ENCODE data around the gene GDPD5.

Gene GDPD5

DNA sequence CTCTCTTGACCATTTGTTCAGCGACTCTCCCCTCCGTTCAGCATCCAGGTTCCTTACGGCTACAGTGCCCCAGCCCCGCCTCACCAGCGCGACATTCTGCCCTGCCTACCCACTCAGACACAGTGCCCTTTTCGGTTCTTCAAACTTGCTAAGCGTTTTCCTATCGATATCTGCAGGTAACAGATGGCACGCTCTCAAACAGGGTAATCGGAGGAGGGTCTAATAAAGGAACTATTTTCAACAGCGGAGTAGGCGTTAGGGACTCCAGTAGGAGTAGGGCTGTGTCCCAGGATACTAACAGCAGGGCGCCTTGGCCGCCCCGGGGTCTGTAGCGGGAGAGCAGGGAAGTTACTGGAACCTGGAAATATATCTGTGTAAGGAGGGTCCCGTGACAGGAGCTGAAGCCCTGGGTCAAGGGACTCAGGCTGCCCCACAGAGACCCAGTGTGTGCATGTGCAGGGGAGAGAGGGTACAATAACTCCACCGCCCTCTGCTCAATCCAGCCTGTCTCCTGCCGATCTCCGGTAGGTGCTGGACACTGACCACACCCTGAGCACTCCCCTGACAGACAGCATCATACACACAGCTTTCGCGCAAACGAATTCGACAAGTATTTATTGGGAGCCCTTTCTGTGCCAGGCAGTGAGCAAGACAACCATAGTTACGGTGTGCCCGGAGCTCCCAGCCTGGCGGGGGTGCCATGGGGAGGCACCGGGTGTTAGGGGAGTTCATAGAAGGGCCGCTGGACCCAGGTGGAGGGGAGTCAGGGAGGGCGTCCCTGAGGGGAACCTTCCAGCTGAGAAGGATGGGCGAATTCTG is 94.8 kb downstream of the GDPD5 start:
- peaks cover 0 to 5% of the 10 kb centered on the region in 2 donors for H3K9me3 ChIP-seq (ENCODE audit: control insufficient read depth in 2 of 2, low read length in 2 of 2)
- H3K4me3 ChIP-seq (ENCODE audit: low read length in 2 of 2): peak overlapping the region in 1 of 2 donors; percentile 69
- H3K36me3 ChIP-seq (ENCODE audit: control insufficient read depth in 2 of 2, insufficient read depth in 2 of 2, low read length in 2 of 2): no peaks in the 10 kb centered on the region
- no peak overlapping the region for H3K9ac ChIP-seq (ENCODE audit: low read length in 2 of 2)
- peaks cover 43 to 48% of the 10 kb centered on the region in 2 donors for H3K27me3 ChIP-seq (ENCODE audit: control insufficient read depth in 1 of 2, insufficient read depth in 2 of 2, low read length in 2 of 2)
- no peak overlapping the region for H3K27ac ChIP-seq (ENCODE audit: low read length)
- H3K4me1 ChIP-seq (ENCODE audit: control insufficient read depth, insufficient read depth, low read length): peaks cover 21% of the 10 kb centered on the region

DNA sequence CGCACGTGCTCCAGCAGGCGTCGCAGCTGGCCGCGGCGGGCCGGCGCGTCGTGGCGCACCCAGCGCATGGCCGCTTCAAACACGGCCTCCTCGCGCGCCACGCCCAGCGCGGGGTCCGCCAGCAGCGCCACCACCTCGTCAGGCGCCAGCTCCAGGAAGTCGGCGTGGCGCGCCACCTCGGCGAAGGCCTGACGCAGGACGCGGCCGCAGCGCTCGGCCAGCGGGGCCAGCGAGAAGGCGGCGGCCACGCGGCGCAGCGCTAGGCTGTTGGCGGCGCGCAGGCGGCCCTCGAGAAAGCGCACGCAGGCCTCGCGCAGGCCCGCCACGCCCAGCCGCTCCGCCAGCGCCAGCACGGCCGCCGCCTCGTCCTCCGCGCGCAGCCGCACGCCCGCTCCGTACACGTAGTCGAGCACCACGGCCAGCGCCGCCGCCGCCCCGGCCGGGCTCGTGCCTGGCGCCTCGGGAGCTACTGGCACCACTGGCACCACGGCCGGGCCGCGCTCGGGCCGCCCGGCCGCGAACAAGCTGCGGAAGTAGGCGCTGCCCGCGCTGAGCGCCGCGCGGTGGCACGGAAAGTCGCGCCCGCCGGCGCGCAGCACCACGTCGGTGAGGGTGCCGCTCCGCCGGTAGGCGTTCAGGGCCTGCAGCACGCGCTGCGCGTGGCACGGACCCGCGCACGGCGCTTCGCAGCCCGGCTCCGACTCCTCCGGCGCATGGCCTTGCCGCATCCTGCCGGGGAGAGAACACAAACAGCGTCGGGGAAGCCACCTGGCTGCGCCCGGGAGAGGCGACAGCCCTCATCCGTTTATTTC is 95.6 kb downstream of the GDPD5 start:
- peaks cover 21% of the 10 kb centered on the region for H3K4me1 ChIP-seq (ENCODE audit: control insufficient read depth, insufficient read depth, low read length)
- peaks cover 0 to 5% of the 10 kb centered on the region in 2 donors for H3K9me3 ChIP-seq (ENCODE audit: control insufficient read depth in 2 of 2, low read length in 2 of 2)
- H3K9ac ChIP-seq (ENCODE audit: low read length in 2 of 2): no peak overlapping the region
- H3K27me3 ChIP-seq (ENCODE audit: control insufficient read depth in 1 of 2, insufficient read depth in 2 of 2, low read length in 2 of 2): peaks cover 43 to 48% of the 10 kb centered on the region in 2 donors
- H3K36me3 ChIP-seq (ENCODE audit: control insufficient read depth in 2 of 2, insufficient read depth in 2 of 2, low read length in 2 of 2): no peaks in the 10 kb centered on the region
- peak overlapping the region in 1 of 2 donors; percentile 69 for H3K4me3 ChIP-seq (ENCODE audit: low read length in 2 of 2)
- H3K27ac ChIP-seq (ENCODE audit: low read length): no peak overlapping the region

- Histone ChIP-seq H3K4me1 (ENCODE audit: control insufficient read depth, insufficient read depth, low read length) (peaks cover 21% of the 10 kb centered on the region), H3K9me3 (ENCODE audit: control insufficient read depth in 2 of 2, low read length in 2 of 2) (peaks cover 0 to 5% of the 10 kb centered on the region in 2 donors), H3K4me3 (ENCODE audit: low read length in 2 of 2) (peak overlapping the region in 1 of 2 donors; percentile 69), H3K9ac (ENCODE audit: low read length in 2 of 2) (no peak overlapping the region), H3K27me3 (ENCODE audit: control insufficient read depth in 1 of 2, insufficient read depth in 2 of 2, low read length in 2 of 2) (peaks cover 43 to 48% of the 10 kb centered on the region in 2 donors), H3K27ac (ENCODE audit: low read length) (no peak overlapping the region), H3K36me3 (ENCODE audit: control insufficient read depth in 2 of 2, insufficient read depth in 2 of 2, low read length in 2 of 2) (no peaks in the 10 kb centered on the region)
These were observed 96.2 kb downstream of the GDPD5 start for GRCh38 chr11:75429641-75429901.

DNA sequence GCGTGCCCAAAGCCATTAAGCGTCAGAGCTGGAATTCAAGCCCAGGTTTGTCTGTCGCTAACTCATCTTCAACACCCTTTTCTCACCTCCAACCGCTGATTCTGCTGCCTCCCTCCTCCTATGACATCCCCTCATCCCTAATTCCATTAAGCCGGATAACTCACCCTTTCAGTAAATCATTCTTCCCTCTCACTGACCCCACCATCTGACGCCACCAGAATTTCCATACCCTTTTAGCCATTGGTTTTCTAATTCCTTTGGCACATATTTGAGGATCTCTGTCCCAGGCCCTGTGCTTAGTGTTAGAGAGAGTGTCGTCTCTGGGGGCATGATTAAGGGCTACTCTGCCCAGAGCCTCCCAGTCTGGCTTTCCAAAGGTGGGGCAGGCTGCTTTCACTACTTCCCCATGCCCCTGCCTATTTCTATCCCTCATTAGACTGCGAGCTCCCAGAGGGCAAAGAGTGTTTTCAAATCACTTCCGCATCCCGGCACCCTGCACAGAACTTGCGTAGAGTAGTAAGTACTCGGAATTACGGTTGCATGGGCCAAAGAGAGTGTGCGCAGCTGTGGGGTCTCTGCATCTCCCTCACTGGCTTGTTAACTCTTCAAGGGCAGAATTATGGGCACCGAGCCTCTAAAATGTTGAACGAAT is 96.6 kb downstream of the GDPD5 start:
- Histone ChIP-seq H3K4me3 (ENCODE audit: low read length in 2 of 2) (peak overlapping the region in 1 of 2 donors; percentile 69), H3K36me3 (ENCODE audit: control insufficient read depth in 2 of 2, insufficient read depth in 2 of 2, low read length in 2 of 2) (no peaks in the 10 kb centered on the region), H3K9me3 (ENCODE audit: control insufficient read depth in 2 of 2, low read length in 2 of 2) (peaks cover 0 to 5% of the 10 kb centered on the region in 2 donors), H3K27ac (ENCODE audit: low read length) (no peak overlapping the region), H3K9ac (ENCODE audit: low read length in 2 of 2) (no peak overlapping the region), H3K4me1 (ENCODE audit: control insufficient read depth, insufficient read depth, low read length) (peaks cover 21% of the 10 kb centered on the region), H3K27me3 (ENCODE audit: control insufficient read depth in 1 of 2, insufficient read depth in 2 of 2, low read length in 2 of 2) (peaks cover 41 to 48% of the 10 kb centered on the region in 2 donors)

- Histone ChIP-seq H3K36me3 (ENCODE audit: control insufficient read depth in 2 of 2, insufficient read depth in 2 of 2, low read length in 2 of 2) (peaks cover 0 to 3% of the 10 kb centered on the region in 2 donors), H3K9ac (ENCODE audit: low read length in 2 of 2) (no peak overlapping the region), H3K4me1 (ENCODE audit: control insufficient read depth, insufficient read depth, low read length) (peaks cover 21% of the 10 kb centered on the region), H3K4me3 (ENCODE audit: low read length in 2 of 2) (peak overlapping the region in 1 of 2 donors; percentile 72), H3K27ac (ENCODE audit: low read length) (no peak overlapping the region), H3K9me3 (ENCODE audit: control insufficient read depth in 2 of 2, low read length in 2 of 2) (peaks cover 0 to 5% of the 10 kb centered on the region in 2 donors), H3K27me3 (ENCODE audit: control insufficient read depth in 1 of 2, insufficient read depth in 2 of 2, low read length in 2 of 2) (peaks cover 38 to 43% of the 10 kb centered on the region in 2 donors)
These were observed 97.4 kb downstream of the GDPD5 start for GRCh38 chr11:75428281-75428724.

- no peak overlapping the region for H3K9ac ChIP-seq (ENCODE audit: low read length in 2 of 2)
- peaks cover 21% of the 10 kb centered on the region for H3K4me1 ChIP-seq (ENCODE audit: control insufficient read depth, insufficient read depth, low read length)
- no peak overlapping the region for H3K27ac ChIP-seq (ENCODE audit: low read length)
These were observed 98.6 kb downstream of the GDPD5 start for GRCh38 chr11:75427181-75427580.

DNA sequence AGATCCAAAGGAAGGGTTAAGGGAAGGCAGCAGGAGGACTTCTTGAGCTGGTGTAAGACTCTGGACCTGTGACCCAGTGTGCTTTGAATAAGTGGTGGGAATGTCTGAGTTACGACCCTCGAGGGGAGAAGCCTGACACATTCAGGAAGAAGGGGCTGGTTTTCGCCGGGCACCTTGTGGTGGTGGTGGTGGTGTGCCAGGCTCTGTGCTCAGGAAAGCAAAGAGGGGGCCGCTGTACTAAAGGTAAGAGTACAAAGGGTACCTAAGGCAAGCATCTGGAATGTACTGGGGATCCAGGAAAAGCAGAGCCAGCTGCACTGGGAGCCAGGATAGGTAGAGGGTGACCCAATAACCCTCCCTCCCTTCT is 99.0 kb downstream of the GDPD5 start:
- H3K27ac ChIP-seq (ENCODE audit: low read length): no peak overlapping the region
- H3K4me1 ChIP-seq (ENCODE audit: control insufficient read depth, insufficient read depth, low read length): peaks cover 21% of the 10 kb centered on the region
- H3K9me3 ChIP-seq (ENCODE audit: control insufficient read depth in 2 of 2, low read length in 2 of 2): peaks cover 0 to 5% of the 10 kb centered on the region in 2 donors
- H3K4me3 ChIP-seq (ENCODE audit: low read length in 2 of 2): no peak overlapping the region
- H3K36me3 ChIP-seq (ENCODE audit: control insufficient read depth in 2 of 2, insufficient read depth in 2 of 2, low read length in 2 of 2): peaks cover 6 to 9% of the 10 kb centered on the region in 2 donors
- H3K27me3 ChIP-seq (ENCODE audit: control insufficient read depth in 1 of 2, insufficient read depth in 2 of 2, low read length in 2 of 2): peaks cover 22 to 27% of the 10 kb centered on the region in 2 donors
- no peak overlapping the region for H3K9ac ChIP-seq (ENCODE audit: low read length in 2 of 2)

More at GRCh38 chr11:75427181-75427580, 98.6 kb downstream of the GDPD5 start:
- Histone ChIP-seq H3K27me3 (ENCODE audit: control insufficient read depth in 1 of 2, insufficient read depth in 2 of 2, low read length in 2 of 2) (peaks cover 27 to 31% of the 10 kb centered on the region in 2 donors), H3K36me3 (ENCODE audit: control insufficient read depth in 2 of 2, insufficient read depth in 2 of 2, low read length in 2 of 2) (peaks cover 6 to 9% of the 10 kb centered on the region in 2 donors), H3K9me3 (ENCODE audit: control insufficient read depth in 2 of 2, low read length in 2 of 2) (peaks cover 0 to 5% of the 10 kb centered on the region in 2 donors), H3K4me3 (ENCODE audit: low read length in 2 of 2) (no peak overlapping the region)

DNA sequence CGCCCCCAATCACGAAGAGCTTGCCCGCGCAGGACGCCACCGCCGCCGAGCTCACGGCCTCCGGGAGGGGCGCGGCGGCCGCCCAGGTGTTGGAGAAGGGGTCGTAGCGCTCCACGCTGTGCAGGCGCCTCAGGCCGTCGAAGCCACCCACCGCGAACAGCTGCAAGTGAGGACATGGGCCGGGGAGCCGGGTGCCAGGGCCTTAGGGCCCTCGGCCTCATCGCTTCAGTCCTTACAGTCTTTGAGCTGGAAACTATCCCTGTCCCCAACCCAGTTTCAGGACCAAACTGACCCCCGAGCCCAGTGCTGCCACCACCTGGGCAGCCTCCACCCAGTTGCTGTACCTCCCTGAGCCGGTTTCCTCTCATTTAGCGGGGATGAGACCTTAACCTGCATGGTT is 100.3 kb downstream of the GDPD5 start:
- H3K4me1 ChIP-seq (ENCODE audit: control insufficient read depth, insufficient read depth, low read length): peaks cover 13% of the 10 kb centered on the region
- peaks cover 9 to 14% of the 10 kb centered on the region in 2 donors for H3K27me3 ChIP-seq (ENCODE audit: control insufficient read depth in 1 of 2, insufficient read depth in 2 of 2, low read length in 2 of 2)
- no peak overlapping the region for H3K27ac ChIP-seq (ENCODE audit: low read length)
- H3K9ac ChIP-seq (ENCODE audit: low read length in 2 of 2): no peak overlapping the region
- peaks cover 6 to 9% of the 10 kb centered on the region in 2 donors for H3K36me3 ChIP-seq (ENCODE audit: control insufficient read depth in 2 of 2, insufficient read depth in 2 of 2, low read length in 2 of 2)
- no peak overlapping the region for H3K4me3 ChIP-seq (ENCODE audit: low read length in 2 of 2)
- peaks cover 0 to 5% of the 10 kb centered on the region in 2 donors for H3K9me3 ChIP-seq (ENCODE audit: control insufficient read depth in 2 of 2, low read length in 2 of 2)

DNA sequence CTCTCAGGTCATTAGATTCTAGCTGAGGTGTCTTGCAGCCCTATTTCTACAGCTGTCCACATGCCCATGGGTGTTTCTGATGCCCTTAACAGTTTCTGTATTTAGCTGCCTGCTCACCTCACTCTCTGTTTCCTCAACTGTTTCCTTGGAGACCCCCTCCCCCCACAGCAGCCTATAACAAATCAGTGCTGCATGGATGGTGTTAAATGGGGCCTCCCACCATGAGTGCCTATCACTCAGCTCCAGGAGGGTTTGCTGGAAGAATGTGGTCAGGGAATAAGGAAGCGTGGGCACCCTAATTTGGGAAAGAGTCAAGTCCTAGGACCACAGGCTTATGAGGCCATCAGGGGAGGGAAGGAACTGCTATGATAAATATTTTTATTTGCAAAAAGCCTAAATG is 101.3 kb downstream of the GDPD5 start:
- Histone ChIP-seq H3K27ac (ENCODE audit: low read length) (no peak overlapping the region), H3K9me3 (ENCODE audit: control insufficient read depth in 2 of 2, low read length in 2 of 2) (peaks cover 0 to 2% of the 10 kb centered on the region in 2 donors), H3K4me3 (ENCODE audit: low read length in 2 of 2) (no peak overlapping the region), H3K27me3 (ENCODE audit: control insufficient read depth in 1 of 2, insufficient read depth in 2 of 2, low read length in 2 of 2) (peaks cover 6 to 8% of the 10 kb centered on the region in 2 donors), H3K4me1 (ENCODE audit: control insufficient read depth, insufficient read depth, low read length) (peaks cover 5% of the 10 kb centered on the region), H3K36me3 (ENCODE audit: control insufficient read depth in 2 of 2, insufficient read depth in 2 of 2, low read length in 2 of 2) (peaks cover 6 to 9% of the 10 kb centered on the region in 2 donors), H3K9ac (ENCODE audit: low read length in 2 of 2) (no peak overlapping the region)

- H3K4me1 ChIP-seq (ENCODE audit: control insufficient read depth, insufficient read depth, low read length): peaks cover 5% of the 10 kb centered on the region
- H3K27ac ChIP-seq (ENCODE audit: low read length): no peak overlapping the region
- H3K27me3 ChIP-seq (ENCODE audit: control insufficient read depth in 1 of 2, insufficient read depth in 2 of 2, low read length in 2 of 2): peaks cover 0 to under 1% of the 10 kb centered on the region in 2 donors
- H3K4me3 ChIP-seq (ENCODE audit: low read length in 2 of 2): no peak overlapping the region
- no peak overlapping the region for H3K9ac ChIP-seq (ENCODE audit: low read length in 2 of 2)
- peaks cover 6 to 9% of the 10 kb centered on the region in 2 donors for H3K36me3 ChIP-seq (ENCODE audit: control insufficient read depth in 2 of 2, insufficient read depth in 2 of 2, low read length in 2 of 2)
- H3K9me3 ChIP-seq (ENCODE audit: control insufficient read depth in 2 of 2, low read length in 2 of 2): no peaks in the 10 kb centered on the region
These were observed 102.0 kb downstream of the GDPD5 start for GRCh38 chr11:75423721-75424120.

Measured in stomach smooth muscle (tissue), 2 donors.